Neural cell (in vitro differentiated cells): ENCODE measurements around the gene CCNK. TPM values are rescaled to one million over a fixed set of nuclear protein-coding genes. Genes with fewer than 3 reads are reported as not detected.

Experiments used
- H2AFZ ChIP-seq: fragments of 200-600, 300-800 bp; sonication (generic), shearing (Covaris generic); 2 replicates; pipeline ENCODE4 v1.6.0; 2014; ENCODE audit warnings: low read depth, mild to moderate bottlenecking, antibody characterized with exemption, low read length, moderate library complexity
- H3F3A ChIP-seq: fragments of 200-600 bp; shearing (Covaris generic); 2 replicates; pipeline ENCODE4 v1.6.1; 2016; ENCODE audit warnings: mild to moderate bottlenecking, moderate library complexity, mixed read lengths, antibody characterized with exemption, low read length; ENCODE audit not compliant: insufficient read depth, poor library complexity, severe bottlenecking
- H3K27ac ChIP-seq: fragments of 200-600, 300-800 bp; sonication (generic), shearing (Covaris generic); 2 replicates; pipeline ENCODE4 v1.5.1; 2014; ENCODE audit warnings: mild to moderate bottlenecking, low read length, moderate library complexity
- H3K27me3 ChIP-seq: fragments of 300-800, 200-600 bp; sonication (generic), shearing (Covaris generic); 2 replicates; pipeline ENCODE4 v1.6.0; 2014; ENCODE audit warnings: mild to moderate bottlenecking, low read depth, low read length, moderate library complexity; ENCODE audit not compliant: insufficient read depth
- H3K36me3 ChIP-seq: fragments of 300-800, 200-600 bp; sonication (generic), shearing (Covaris generic); 2 replicates; pipeline ENCODE4 v1.5.1; 2014; ENCODE audit warnings: mild to moderate bottlenecking, antibody characterized with exemption, low read length, moderate library complexity; ENCODE audit not compliant: insufficient read depth
- H3K4me2 ChIP-seq: fragments of 300-800, 200-600 bp; sonication (generic), shearing (Covaris generic); 2 replicates; pipeline ENCODE4 v1.6.0; 2014; ENCODE audit warnings: mild to moderate bottlenecking, low read length
- H3K4me3 ChIP-seq: fragments of 300-800, 200-600 bp; sonication (generic), shearing (Covaris generic); 2 replicates; pipeline ENCODE4 v1.5.1; 2014; ENCODE audit warnings: mild to moderate bottlenecking, low read length, moderate library complexity
- H3K79me2 ChIP-seq: fragments of 200-600 bp; shearing (Covaris generic); replicated peaks from 2 replicates; pipeline ENCODE4 v1.6.0; 2014; ENCODE audit warnings: mild to moderate bottlenecking, low read length, moderate library complexity; ENCODE audit not compliant: insufficient read depth
- H3K9ac ChIP-seq: fragments of 300-800, 200-600 bp; sonication (generic), shearing (Covaris generic); 2 replicates; pipeline ENCODE4 v1.6.1; 2016; ENCODE audit warnings: mild to moderate bottlenecking, low read length, mixed read lengths
- H3K9me2 ChIP-seq: fragments of 200-600 bp; shearing (Covaris generic); 2 replicates; pipeline ENCODE4 v1.6.1; 2016; ENCODE audit warnings: mild to moderate bottlenecking, low read length, mixed read lengths; ENCODE audit not compliant: insufficient read depth
- H3K9me3 ChIP-seq: fragments of 200-600, 300-800 bp; sonication (generic), shearing (Covaris generic); 2 replicates; pipeline ENCODE4 v1.6.1; 2016; ENCODE audit warnings: mild to moderate bottlenecking, mixed run types, low read length, moderate library complexity, mixed read lengths
- H4K20me1 ChIP-seq: fragments of 200-600 bp; shearing (Covaris generic); 2 replicates; pipeline ENCODE4 v1.6.1; 2016; ENCODE audit warnings: mild to moderate bottlenecking, mixed run types; ENCODE audit not compliant: insufficient read depth
- EP300 ChIP-seq: fragments of 450-650 bp; conservative IDR thresholded peaks from 2 replicates; pipeline ENCODE4 v1.6.1; 2014; ENCODE audit warnings: antibody characterized with exemption, mild to moderate bottlenecking, moderate library complexity; ENCODE audit not compliant: poor library complexity, severe bottlenecking
- EZH2 ChIP-seq: fragments of 200-600, 300-800 bp; shearing (Covaris generic), sonication (generic); IDR thresholded peaks from 2 replicates; pipeline ENCODE4 v1.6.1; 2014; ENCODE audit warnings: antibody characterized with exemption, low read length, borderline replicate concordance, mild to moderate bottlenecking; ENCODE audit not compliant: insufficient read depth, poor library complexity, severe bottlenecking
- MXI1 ChIP-seq: fragments of 450-650 bp; conservative IDR thresholded peaks from 2 replicates; pipeline ENCODE4 v1.6.1; 2014; ENCODE audit warnings: antibody characterized with exemption, mild to moderate bottlenecking; ENCODE audit not compliant: poor library complexity, severe bottlenecking
- POLR2AphosphoS5 ChIP-seq: IDR thresholded peaks from 2 replicates; pipeline ENCODE4 v1.6.1; 2012
- RAD21 ChIP-seq: fragments of 450-650 bp; conservative IDR thresholded peaks from 2 replicates; pipeline ENCODE4 v1.6.1; 2014; ENCODE audit warnings: antibody characterized with exemption, mild to moderate bottlenecking, moderate library complexity
- REST ChIP-seq: IDR thresholded peaks from 2 replicates; pipeline ENCODE4 v1.6.1; 2012; ENCODE audit warnings: borderline replicate concordance
- SMC3 ChIP-seq: fragments of 450-650 bp; conservative IDR thresholded peaks from 2 replicates; pipeline ENCODE4 v1.6.1; 2014; ENCODE audit warnings: antibody characterized with exemption, mild to moderate bottlenecking, moderate library complexity; ENCODE audit not compliant: poor library complexity
- TAF1 ChIP-seq: IDR thresholded peaks from 2 replicates; pipeline ENCODE4 v1.6.1; 2012; ENCODE audit warnings: low read depth
- polyA plus RNA-seq: library from polyadenylated mRNA; depleted of rRNA; stranded (reverse); fragments of >200 nt; gene quantifications from 2 replicates; pipeline ENCODE4 v1.2.3, GENCODE V29; 2014
- TF ChIP-seq, protein P1 (sequence below): fragments of 450-650 bp; IDR thresholded peaks from 2 replicates; pipeline ENCODE4 v1.5.1; 2014; ENCODE audit warnings: antibody characterized with exemption, mild to moderate bottlenecking, moderate library complexity; ENCODE audit not compliant: poor library complexity, severe bottlenecking

Gene CCNK
- polyA plus RNA-seq, 1 donor from 2014 or later = 11.2 TPM

DNA sequence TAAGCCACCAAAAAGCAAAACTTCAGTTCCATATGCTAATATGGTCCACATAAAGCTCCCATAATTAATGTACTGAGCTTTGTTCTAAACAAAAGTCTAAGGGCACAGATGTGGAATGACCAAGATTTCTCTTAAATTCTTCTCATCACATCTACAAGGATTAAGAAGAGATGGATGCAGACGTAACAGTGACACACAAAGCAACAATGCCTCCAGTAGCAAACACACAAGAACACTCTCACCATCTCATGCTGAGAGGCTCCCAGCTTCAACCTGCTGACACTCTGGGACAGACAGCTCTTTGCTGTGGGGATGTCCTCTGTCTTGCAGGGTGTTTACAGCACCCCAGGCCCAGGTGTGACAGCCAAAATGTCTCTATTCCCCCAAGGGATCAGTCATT lies 48.7 kb upstream of the CCNK start:
- Histone ChIP-seq H3K79me2 (no peaks in the 10 kb centered on the region), H3K27me3 (no peaks in the 10 kb centered on the region), H3K27ac (no peak overlapping the region), H3F3A (no peaks in the 10 kb centered on the region), H3K9ac (no peak overlapping the region), H3K9me2 (no peaks in the 10 kb centered on the region), H3K4me3 (no peak overlapping the region), H3K36me3 (no peaks in the 10 kb centered on the region), H2AFZ (no peak overlapping the region), H3K4me2 (no peak overlapping the region), H3K9me3 (peaks cover 5% of the 10 kb centered on the region), H4K20me1 (no peaks in the 10 kb centered on the region)
- TF ChIP-seq EP300 (no peak), SMC3 (no peak), MXI1 (no peak), REST (no peak), POLR2AphosphoS5 (no peak), EZH2 (no peak), RAD21 (no peak), TAF1 (no peak)
- TF ChIP-seq, protein P1, sequence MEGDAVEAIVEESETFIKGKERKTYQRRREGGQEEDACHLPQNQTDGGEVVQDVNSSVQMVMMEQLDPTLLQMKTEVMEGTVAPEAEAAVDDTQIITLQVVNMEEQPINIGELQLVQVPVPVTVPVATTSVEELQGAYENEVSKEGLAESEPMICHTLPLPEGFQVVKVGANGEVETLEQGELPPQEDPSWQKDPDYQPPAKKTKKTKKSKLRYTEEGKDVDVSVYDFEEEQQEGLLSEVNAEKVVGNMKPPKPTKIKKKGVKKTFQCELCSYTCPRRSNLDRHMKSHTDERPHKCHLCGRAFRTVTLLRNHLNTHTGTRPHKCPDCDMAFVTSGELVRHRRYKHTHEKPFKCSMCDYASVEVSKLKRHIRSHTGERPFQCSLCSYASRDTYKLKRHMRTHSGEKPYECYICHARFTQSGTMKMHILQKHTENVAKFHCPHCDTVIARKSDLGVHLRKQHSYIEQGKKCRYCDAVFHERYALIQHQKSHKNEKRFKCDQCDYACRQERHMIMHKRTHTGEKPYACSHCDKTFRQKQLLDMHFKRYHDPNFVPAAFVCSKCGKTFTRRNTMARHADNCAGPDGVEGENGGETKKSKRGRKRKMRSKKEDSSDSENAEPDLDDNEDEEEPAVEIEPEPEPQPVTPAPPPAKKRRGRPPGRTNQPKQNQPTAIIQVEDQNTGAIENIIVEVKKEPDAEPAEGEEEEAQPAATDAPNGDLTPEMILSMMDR = no peak

DNA sequence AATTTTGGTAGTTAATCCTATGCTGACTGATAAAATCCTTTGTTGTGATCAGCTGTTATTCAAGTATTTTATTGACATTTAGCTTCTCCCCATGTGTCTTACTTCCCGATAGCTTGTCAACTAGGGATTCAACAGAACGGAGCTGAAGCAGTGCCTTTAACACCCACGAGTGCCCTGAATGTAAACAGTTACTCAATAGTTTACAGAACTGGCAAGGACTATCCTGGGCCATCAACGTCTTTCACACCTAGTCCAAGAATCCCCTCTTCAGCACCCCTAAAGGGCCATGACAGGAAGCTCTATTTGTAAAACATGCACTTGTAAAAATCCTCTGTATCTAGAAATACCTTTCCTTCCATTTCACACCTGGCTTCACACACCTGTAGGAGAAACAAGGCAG lies 45.9 kb upstream of the CCNK start:
- Histone ChIP-seq H3K27me3 (no peaks in the 10 kb centered on the region), H3F3A (no peaks in the 10 kb centered on the region), H3K79me2 (no peaks in the 10 kb centered on the region), H3K9me3 (no peaks in the 10 kb centered on the region), H3K4me2 (no peak overlapping the region), H3K9me2 (no peaks in the 10 kb centered on the region), H3K27ac (no peak overlapping the region), H4K20me1 (no peaks in the 10 kb centered on the region), H3K4me3 (no peak overlapping the region), H3K36me3 (no peaks in the 10 kb centered on the region), H2AFZ (no peak overlapping the region), H3K9ac (no peak overlapping the region)
- TF ChIP-seq EZH2 = no peak
